Neural progenitor cell (in vitro differentiated cells): ENCODE results near the gene DMRTA1.

ENCODE experiments used
- EZH2phosphoT487 ChIP-seq: fragments of 200-600 bp; sonication (generic); IDR thresholded peaks from 2 replicates; pipeline ENCODE4 v1.6.1; 2017; ENCODE audit warnings: antibody characterized with exemption
- TF ChIP-seq, protein P1 (sequence below): fragments of 200-600 bp; sonication (generic); IDR thresholded peaks from 2 replicates; pipeline ENCODE4 v1.5.1; 2017; ENCODE audit warnings: antibody characterized with exemption, mild to moderate bottlenecking

DNA sequence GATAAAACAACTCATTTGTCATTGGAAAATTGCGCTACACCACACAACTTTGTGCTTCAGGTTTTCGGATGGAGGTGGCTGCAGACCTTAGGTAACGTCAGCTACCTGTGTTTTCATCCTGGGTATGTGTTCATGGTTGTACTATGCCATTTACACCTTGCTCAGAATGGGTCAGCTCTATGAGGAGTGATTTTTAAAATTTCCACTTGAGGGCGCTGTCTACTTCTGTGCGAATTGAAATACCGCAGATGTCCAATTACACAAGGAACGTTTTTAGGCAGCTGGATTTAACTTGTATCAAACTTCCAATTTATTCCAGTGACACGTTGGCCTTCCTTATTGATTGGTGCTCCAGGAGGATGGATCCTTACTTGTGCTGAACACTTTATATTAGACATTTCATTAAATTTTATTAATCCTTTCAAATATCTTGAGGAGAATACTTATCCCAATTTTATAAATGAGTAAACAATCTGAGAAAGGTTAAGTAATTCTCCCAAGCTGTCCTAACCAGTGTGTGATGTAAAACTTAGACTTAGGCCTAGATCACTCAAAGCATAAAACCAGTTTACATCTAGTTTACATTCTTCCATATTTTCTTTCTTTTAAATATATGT, 23.4 kb downstream of the DMRTA1 start:
- TF ChIP-seq, protein P1, sequence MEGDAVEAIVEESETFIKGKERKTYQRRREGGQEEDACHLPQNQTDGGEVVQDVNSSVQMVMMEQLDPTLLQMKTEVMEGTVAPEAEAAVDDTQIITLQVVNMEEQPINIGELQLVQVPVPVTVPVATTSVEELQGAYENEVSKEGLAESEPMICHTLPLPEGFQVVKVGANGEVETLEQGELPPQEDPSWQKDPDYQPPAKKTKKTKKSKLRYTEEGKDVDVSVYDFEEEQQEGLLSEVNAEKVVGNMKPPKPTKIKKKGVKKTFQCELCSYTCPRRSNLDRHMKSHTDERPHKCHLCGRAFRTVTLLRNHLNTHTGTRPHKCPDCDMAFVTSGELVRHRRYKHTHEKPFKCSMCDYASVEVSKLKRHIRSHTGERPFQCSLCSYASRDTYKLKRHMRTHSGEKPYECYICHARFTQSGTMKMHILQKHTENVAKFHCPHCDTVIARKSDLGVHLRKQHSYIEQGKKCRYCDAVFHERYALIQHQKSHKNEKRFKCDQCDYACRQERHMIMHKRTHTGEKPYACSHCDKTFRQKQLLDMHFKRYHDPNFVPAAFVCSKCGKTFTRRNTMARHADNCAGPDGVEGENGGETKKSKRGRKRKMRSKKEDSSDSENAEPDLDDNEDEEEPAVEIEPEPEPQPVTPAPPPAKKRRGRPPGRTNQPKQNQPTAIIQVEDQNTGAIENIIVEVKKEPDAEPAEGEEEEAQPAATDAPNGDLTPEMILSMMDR = peak; percentile 87
- no peak for TF ChIP-seq EZH2phosphoT487
